Epithelial cell of proximal tubule (primary cell): ENCODE results near the gene BCL6. TPM values are rescaled to one million over a fixed set of nuclear protein-coding genes. Genes with fewer than 3 reads are reported as not detected.

Experiments used
- DNase-seq: peaks from one replicate; pipeline ENCODE4 v3.0.0-alpha.2; 2011; ENCODE audit warnings: low read depth
- H3K4me3 ChIP-seq: 2 replicates; pipeline ENCODE4 v1.5.1; 2011; ENCODE audit warnings: low read depth, mild to moderate bottlenecking, low read length
- CTCF ChIP-seq: conservative IDR thresholded peaks from 2 replicates; pipeline ENCODE4 v1.5.1; 2012; ENCODE audit warnings: low read depth, mild to moderate bottlenecking, low read length
- total RNA-seq: library from RNA; depleted of rRNA; stranded (reverse); fragments of >200 nt; gene quantifications from 2 replicates; pipeline ENCODE4 v1.2.3, GENCODE V29; 2015

BCL6 gene
- total RNA-seq, 1 donor from 2014 or later: 7.0 TPM

GRCh38 chr3:187762792-187763191, 17.5 kb upstream of the BCL6 start:
- DNase-seq: no peak
- TF ChIP-seq CTCF: no peak
- no peak overlapping the region for H3K4me3 ChIP-seq

GRCh38 chr3:187759601-187760000, 14.3 kb upstream of the BCL6 start:
- no peak for TF ChIP-seq CTCF
- no peak for DNase-seq
- H3K4me3 ChIP-seq: no peak overlapping the region

- TF ChIP-seq CTCF: no peak
- DNase-seq: no peak
Measured at GRCh38 chr3:187758318-187758955, 13.2 kb upstream of the BCL6 start.

GRCh38 chr3:187753516-187753915, 8.2 kb upstream of the BCL6 start:
- no peak overlapping the region for H3K4me3 ChIP-seq
- no peak for TF ChIP-seq CTCF
- DNase-seq: no peak

More at GRCh38 chr3:187758318-187758955, 13.2 kb upstream of the BCL6 start:
- H3K4me3 ChIP-seq: no peak overlapping the region

GRCh38 chr3:187750513-187751123, 5.3 kb upstream of the BCL6 start:
- H3K4me3 ChIP-seq: peak overlapping the region; percentile 53
- TF ChIP-seq CTCF: no peak
- DNase-seq: no peak

GRCh38 chr3:187750006-187750512, 4.8 kb upstream of the BCL6 start:
- TF ChIP-seq CTCF: no peak
- peak overlapping the region; percentile 53 for H3K4me3 ChIP-seq
- DNase-seq: peak; percentile 68
